Skeletal muscle satellite cell (primary cell): ENCODE results near the gene MYLK.
A peak's percentile ranks its signal among the peaks of the same experiment; 100 is the strongest.

Source experiments
- H3K27me3 ChIP-seq: 2 replicates; pipeline ENCODE4 v1.7.0; 2013; ENCODE audit warnings: low read length; ENCODE audit not compliant: control insufficient read depth, insufficient read depth
- H3K36me3 ChIP-seq: 2 replicates; pipeline ENCODE4 v1.7.0; 2013; ENCODE audit warnings: mild to moderate bottlenecking, control low read depth, low read length; ENCODE audit not compliant: insufficient read depth
- H3K4me1 ChIP-seq: 2 replicates; pipeline ENCODE4 v1.7.0; 2013; ENCODE audit warnings: low read length; ENCODE audit not compliant: control insufficient read depth, insufficient read depth
- H3K4me2 ChIP-seq: 2 replicates; pipeline ENCODE4 v1.7.0; 2013; ENCODE audit warnings: mild to moderate bottlenecking, low read length
- H3K4me3 ChIP-seq: 2 replicates; pipeline ENCODE4 v1.7.0; 2013; ENCODE audit warnings: low read length
- H3K9ac ChIP-seq: 2 replicates; pipeline ENCODE4 v1.7.0; 2013; ENCODE audit warnings: mild to moderate bottlenecking, low read depth, low read length, moderate library complexity
- H3K9me3 ChIP-seq: replicated peaks from 2 replicates; pipeline ENCODE4 v1.7.0; 2013; ENCODE audit warnings: mild to moderate bottlenecking, control low read depth, low read length

Gene MYLK

GRCh38 chr3:123818324-123818920, 65.7 kb downstream of the MYLK start:
- no peaks in the 10 kb centered on the region for H3K36me3 ChIP-seq
- H3K27me3 ChIP-seq: no peaks in the 10 kb centered on the region
- H3K9me3 ChIP-seq: no peaks in the 10 kb centered on the region
- no peak overlapping the region for H3K4me2 ChIP-seq
- H3K4me1 ChIP-seq: peaks cover 50% of the 10 kb centered on the region
- no peak overlapping the region for H3K9ac ChIP-seq
- no peak overlapping the region for H3K4me3 ChIP-seq

GRCh38 chr3:123817413-123817812, 66.7 kb downstream of the MYLK start:
- H3K27me3 ChIP-seq: no peaks in the 10 kb centered on the region
- no peaks in the 10 kb centered on the region for H3K9me3 ChIP-seq
- H3K4me3 ChIP-seq: no peak overlapping the region
- no peaks in the 10 kb centered on the region for H3K36me3 ChIP-seq
- peak overlapping the region; percentile 72 for H3K9ac ChIP-seq
- peaks cover 50% of the 10 kb centered on the region for H3K4me1 ChIP-seq
- H3K4me2 ChIP-seq: no peak overlapping the region

- Histone ChIP-seq H3K4me1 (peaks cover 50% of the 10 kb centered on the region), H3K4me2 (peak overlapping the region; percentile 21), H3K27me3 (no peaks in the 10 kb centered on the region), H3K36me3 (no peaks in the 10 kb centered on the region), H3K4me3 (no peak overlapping the region), H3K9me3 (no peaks in the 10 kb centered on the region), H3K9ac (peak overlapping the region; percentile 72)
Measured at GRCh38 chr3:123816673-123817207, 67.4 kb downstream of the MYLK start.

- Histone ChIP-seq H3K27me3 (no peaks in the 10 kb centered on the region), H3K4me1 (peaks cover 50% of the 10 kb centered on the region), H3K36me3 (no peaks in the 10 kb centered on the region), H3K9ac (no peak overlapping the region), H3K4me3 (no peak overlapping the region), H3K9me3 (no peaks in the 10 kb centered on the region), H3K4me2 (no peak overlapping the region)
Measured at GRCh38 chr3:123815981-123816380, 68.2 kb downstream of the MYLK start.

- H3K4me2 ChIP-seq: peak overlapping the region; percentile 22
- H3K4me1 ChIP-seq: peaks cover 44% of the 10 kb centered on the region
- no peaks in the 10 kb centered on the region for H3K36me3 ChIP-seq
- no peak overlapping the region for H3K9ac ChIP-seq
- H3K9me3 ChIP-seq: no peaks in the 10 kb centered on the region
- H3K4me3 ChIP-seq: no peak overlapping the region
- H3K27me3 ChIP-seq: no peaks in the 10 kb centered on the region
Measured at GRCh38 chr3:123813876-123814275, 70.3 kb downstream of the MYLK start.

- peaks cover 8% of the 10 kb centered on the region for H3K4me1 ChIP-seq
- no peak overlapping the region for H3K9ac ChIP-seq
- no peaks in the 10 kb centered on the region for H3K9me3 ChIP-seq
Measured at GRCh38 chr3:123809597-123809996, 74.5 kb downstream of the MYLK start.

GRCh38 chr3:123808812-123809211, 75.3 kb downstream of the MYLK start:
- H3K4me2 ChIP-seq: no peak overlapping the region
- H3K27me3 ChIP-seq: no peaks in the 10 kb centered on the region
- H3K4me3 ChIP-seq: no peak overlapping the region
- peaks cover 3% of the 10 kb centered on the region for H3K4me1 ChIP-seq
- H3K9me3 ChIP-seq: no peaks in the 10 kb centered on the region
- no peak overlapping the region for H3K9ac ChIP-seq
- no peaks in the 10 kb centered on the region for H3K36me3 ChIP-seq

More at GRCh38 chr3:123809597-123809996, 74.5 kb downstream of the MYLK start:
- Histone ChIP-seq H3K4me2 (no peak overlapping the region), H3K4me3 (no peak overlapping the region), H3K27me3 (no peaks in the 10 kb centered on the region), H3K36me3 (no peaks in the 10 kb centered on the region)

- Histone ChIP-seq H3K36me3 (no peaks in the 10 kb centered on the region), H3K4me1 (no peaks in the 10 kb centered on the region), H3K27me3 (no peaks in the 10 kb centered on the region), H3K9ac (no peak overlapping the region), H3K4me3 (no peak overlapping the region), H3K9me3 (no peaks in the 10 kb centered on the region), H3K4me2 (no peak overlapping the region)
Measured at GRCh38 chr3:123807820-123808219, 76.3 kb downstream of the MYLK start.

- Histone ChIP-seq H3K4me3 (no peak overlapping the region), H3K9me3 (no peaks in the 10 kb centered on the region), H3K9ac (no peak overlapping the region), H3K36me3 (no peaks in the 10 kb centered on the region), H3K4me1 (no peaks in the 10 kb centered on the region), H3K4me2 (no peak overlapping the region), H3K27me3 (no peaks in the 10 kb centered on the region)
Measured at GRCh38 chr3:123805504-123805903, 78.6 kb downstream of the MYLK start.

- no peaks in the 10 kb centered on the region for H3K36me3 ChIP-seq
- peaks cover 3% of the 10 kb centered on the region for H3K4me1 ChIP-seq
- H3K4me3 ChIP-seq: no peak overlapping the region
- no peaks in the 10 kb centered on the region for H3K9me3 ChIP-seq
- H3K4me2 ChIP-seq: no peak overlapping the region
- no peak overlapping the region for H3K9ac ChIP-seq
- H3K27me3 ChIP-seq: no peaks in the 10 kb centered on the region
Measured at GRCh38 chr3:123805101-123805500, 79.0 kb downstream of the MYLK start.

- Histone ChIP-seq H3K4me1 (peaks cover 8% of the 10 kb centered on the region), H3K4me3 (no peak overlapping the region), H3K4me2 (no peak overlapping the region), H3K27me3 (no peaks in the 10 kb centered on the region), H3K9ac (no peak overlapping the region), H3K36me3 (no peaks in the 10 kb centered on the region), H3K9me3 (no peaks in the 10 kb centered on the region)
Measured at GRCh38 chr3:123804676-123805075, 79.5 kb downstream of the MYLK start.

- no peaks in the 10 kb centered on the region for H3K9me3 ChIP-seq
- no peaks in the 10 kb centered on the region for H3K27me3 ChIP-seq
- H3K9ac ChIP-seq: no peak overlapping the region
- H3K4me2 ChIP-seq: no peak overlapping the region
- no peak overlapping the region for H3K4me3 ChIP-seq
- peaks cover 12% of the 10 kb centered on the region for H3K4me1 ChIP-seq
- no peaks in the 10 kb centered on the region for H3K36me3 ChIP-seq
Measured at GRCh38 chr3:123803521-123803920, 80.6 kb downstream of the MYLK start.
